GM18511 (cell line): ENCODE measurements around the gene ABCB4.
A peak's percentile ranks its signal among the peaks of the same experiment; 100 is the strongest.

Source experiments
- ATAC-seq: cut with Tn5 transposase; IDR thresholded peaks from one replicate; pipeline ENCODE4 v1.9.1; 2021; ENCODE audit warnings: mild to moderate bottlenecking, moderate library complexity; ENCODE audit not compliant: unreplicated experiment

The ABCB4 gene

GRCh38 chr7:87475359-87476178, at the start of gene ABCB4:
Gene ABCB4 (minus strand): TSS chr7:87475680. CDS start chr7:87475465, 215 bp downstream.
- peak; percentile 31 for ATAC-seq

GRCh38 chr7:87518735-87519134, 43.3 kb upstream of the ABCB4 start:
- ATAC-seq, result no peak

- ATAC-seq, result no peak
These were observed 42.4 kb upstream of the ABCB4 start for GRCh38 chr7:87517891-87518290.

GRCh38 chr7:87517136-87517815, 41.8 kb upstream of the ABCB4 start:
- no peak for ATAC-seq

GRCh38 chr7:87513735-87514335, 38.4 kb upstream of the ABCB4 start:
- no peak for ATAC-seq

GRCh38 chr7:87512906-87513305, 37.4 kb upstream of the ABCB4 start:
- ATAC-seq, result no peak

GRCh38 chr7:87511510-87511909, 36.0 kb upstream of the ABCB4 start:
- ATAC-seq, result no peak

- no peak for ATAC-seq
These were observed 35.0 kb upstream of the ABCB4 start for GRCh38 chr7:87510411-87510875.

- ATAC-seq, result no peak
These were observed 32.0 kb upstream of the ABCB4 start for GRCh38 chr7:87507446-87507845.

GRCh38 chr7:87506246-87507180, 31.0 kb upstream of the ABCB4 start:
- ATAC-seq, result peak; percentile 58

- no peak for ATAC-seq
These were observed 30.2 kb upstream of the ABCB4 start for GRCh38 chr7:87505557-87506245.

GRCh38 chr7:87505122-87505521, 29.6 kb upstream of the ABCB4 start:
- ATAC-seq, result no peak

GRCh38 chr7:87499494-87499893, 24.0 kb upstream of the ABCB4 start:
- no peak for ATAC-seq

GRCh38 chr7:87498893-87499292, 23.4 kb upstream of the ABCB4 start:
- ATAC-seq, result no peak

- no peak for ATAC-seq
These were observed 22.0 kb upstream of the ABCB4 start for GRCh38 chr7:87497482-87497881.

GRCh38 chr7:87495366-87495765, 19.9 kb upstream of the ABCB4 start:
- no peak for ATAC-seq

- no peak for ATAC-seq
These were observed 19.0 kb upstream of the ABCB4 start for GRCh38 chr7:87494454-87494853.

GRCh38 chr7:87483131-87483530, 7.7 kb upstream of the ABCB4 start:
- ATAC-seq, result no peak

GRCh38 chr7:87482115-87482514, 6.6 kb upstream of the ABCB4 start:
- ATAC-seq, result no peak

- no peak for ATAC-seq
These were observed 4.9 kb upstream of the ABCB4 start for GRCh38 chr7:87480386-87480785.
